Endothelial cell of umbilical vein (primary cell): ENCODE results near the gene TRIP10. TPM values are rescaled to one million over a fixed set of nuclear protein-coding genes. Genes with fewer than 3 reads are reported as not detected.
"Not testable (repeated sequence)": the region's sequence is repeated elsewhere in the genome, so short reads cannot be mapped to it uniquely, and the experiment has no call there.

ENCODE experiments used
- BruUV-seq: library from RNA; stranded (reverse); fragments of 400-500 nt; replicated peaks from 2 replicates; lab custom pipeline; 2021; lab: Mats Ljungman, UMichigan
- CTCF ChIA-PET: fragments of 300-600, 350-600 bp; sonication (Branson Sonifier 250); formaldehyde crosslinking; loops from one replicate; lab custom pipeline; 2021; ENCODE audit warnings: antibody characterized with exemption, inconsistent platforms; lab: Charles Lee
- POLR2A ChIA-PET: fragments of 300-600, 350-600 bp; sonication (Branson Sonifier 250); formaldehyde crosslinking; loops from one replicate; lab custom pipeline; 2021; ENCODE audit warnings: antibody characterized with exemption, inconsistent platforms; lab: Charles Lee
- DNase-seq: peaks from one replicate; pipeline ENCODE4 v3.0.0-alpha.2; 2011; ENCODE audit warnings: low read depth, low spot score
- FAIRE-seq: peaks from 2 replicates; lab custom pipeline; 2011; peaks lifted over from hg19 to GRCh38; lab: Jason Lieb, UNC
- H2AFZ ChIP-seq: 2 replicates; pipeline ENCODE4 v1.6.0; 2012; ENCODE audit warnings: low read depth, low read length, control low read depth, inconsistent platforms
- H3K27ac ChIP-seq: 2 replicates; pipeline ENCODE4 v1.5.1; 2011; ENCODE audit warnings: low read depth, mild to moderate bottlenecking, control low read depth, low read length, moderate library complexity; ENCODE audit not compliant: insufficient read depth
- H3K27me3 ChIP-seq, 2 experiments: 2 replicates each; pipeline versions ENCODE4 v1.6.0 to v1.6.1; 2011; ENCODE audit warnings: low read length in 2 of 2, mixed read lengths in 1 of 2; ENCODE audit not compliant: control insufficient read depth in 2 of 2, insufficient read depth in 2 of 2
- H3K36me3 ChIP-seq, 2 experiments: 2 replicates in 1 of 2; 3 replicates in 1 of 2; pipeline ENCODE4 v1.5.1; 2011; ENCODE audit warnings: low read length in 2 of 2, mild to moderate bottlenecking in 1 of 2, moderate library complexity in 1 of 2; ENCODE audit not compliant: control insufficient read depth in 2 of 2, insufficient read depth in 2 of 2; ENCODE audit errors: extremely low read depth in 1 of 2
- H3K4me1 ChIP-seq: 3 replicates; pipeline ENCODE4 v1.5.1; 2011; ENCODE audit warnings: mild to moderate bottlenecking, low read length; ENCODE audit not compliant: control insufficient read depth, insufficient read depth; ENCODE audit errors: extremely low read depth
- H3K4me2 ChIP-seq: 2 replicates; pipeline ENCODE4 v1.6.1; 2011; ENCODE audit warnings: low read length, control low read depth, mixed read lengths; ENCODE audit not compliant: insufficient read depth
- H3K4me3 ChIP-seq, 3 experiments: fragments of 200-600 bp in 1 of 3; sonication (generic), shearing (Covaris generic) in 1 of 3; replicated peaks in 1 of 3; 2 replicates each; pipeline ENCODE4 v1.5.1; 2011 to 2016; ENCODE audit warnings: control low read depth in 3 of 3, low read length in 3 of 3, mild to moderate bottlenecking in 2 of 3, inconsistent platforms in 1 of 3, low read depth in 1 of 3, moderate library complexity in 1 of 3; ENCODE audit not compliant: insufficient read depth in 1 of 3
- H3K79me2 ChIP-seq: 2 replicates; pipeline ENCODE4 v1.6.0; 2012; ENCODE audit warnings: low read length, inconsistent platforms; ENCODE audit not compliant: control insufficient read depth, insufficient read depth
- H3K9ac ChIP-seq: replicated peaks from 2 replicates; pipeline ENCODE3; 2011; ENCODE audit warnings: low read length, control low read depth; ENCODE audit not compliant: insufficient read depth; ENCODE audit errors: extremely low read depth
- H3K9me1 ChIP-seq: replicated peaks from 3 replicates; pipeline ENCODE4 v1.6.0; 2011; ENCODE audit warnings: mild to moderate bottlenecking, low read length; ENCODE audit not compliant: control insufficient read depth, insufficient read depth; ENCODE audit errors: extremely low read depth
- H3K9me3 ChIP-seq: replicated peaks from 2 replicates; pipeline ENCODE4 v1.5.1; 2012; ENCODE audit warnings: low read length, inconsistent platforms; ENCODE audit not compliant: control insufficient read depth, insufficient read depth
- H4K20me1 ChIP-seq: replicated peaks from 2 replicates; pipeline ENCODE3; 2011; ENCODE audit warnings: mild to moderate bottlenecking, low read length; ENCODE audit not compliant: control insufficient read depth, insufficient read depth; ENCODE audit errors: extremely low read depth
- CTCF ChIP-seq, 2 donors: IDR thresholded peaks; 1 replicate in 1 of 2; 2 replicates in 1 of 2; pipeline ENCODE4 v1.5.1; 2011; ENCODE audit warnings: low read length in 2 of 2, mild to moderate bottlenecking in 2 of 2, moderate library complexity in 2 of 2, control low read depth in 1 of 2, inconsistent platforms in 1 of 2, low read depth in 1 of 2; ENCODE audit not compliant: insufficient read depth in 1 of 2; ENCODE audit errors: extremely low read depth in 1 of 2
- FOS ChIP-seq: IDR thresholded peaks from 2 replicates; pipeline ENCODE4 v1.6.1; 2011; ENCODE audit warnings: mild to moderate bottlenecking, low read length, moderate library complexity, borderline replicate concordance; ENCODE audit not compliant: insufficient read depth
- GATA2 ChIP-seq: IDR thresholded peaks from 2 replicates; pipeline ENCODE4 v1.7.0; 2011; ENCODE audit warnings: low read depth, mild to moderate bottlenecking, moderate library complexity, mixed read lengths, low read length; ENCODE audit not compliant: insufficient read length, insufficient read depth
- MAX ChIP-seq: IDR thresholded peaks from 2 replicates; pipeline ENCODE4 v1.6.1; 2011; ENCODE audit not compliant: insufficient read depth, insufficient read length
- MYC ChIP-seq: IDR thresholded peaks from one replicate; pipeline ENCODE4 v1.6.1; 2011; ENCODE audit warnings: mild to moderate bottlenecking, low read depth, low read length
- POLR2AphosphoS5 ChIP-seq: IDR thresholded peaks from 2 replicates; pipeline ENCODE4 v1.6.1; 2012; ENCODE audit warnings: low read depth, mild to moderate bottlenecking, control low read depth, low read length, moderate library complexity; ENCODE audit not compliant: insufficient read depth
- dilution Hi-C: fragments of 300-500 bp; cut with MboI; formaldehyde crosslinking; loops from one replicate; pipeline ENCODE4 v1.15.0; 2019; ENCODE audit warnings: low sequenced_read_pairs; ENCODE audit not compliant: extremely low pct_ligation_motif_present
- intact Hi-C: fragments of 100-400 bp; cut with micrococcal nuclease; formaldehyde crosslinking; loops from one replicate; pipeline ENCODE4 v1.10.0; 2022
- polyA plus RNA-seq, 4 experiments: library from polyadenylated mRNA; depleted of rRNA in 3 of 4; stranded (reverse) in 3 of 4; unstranded in 1 of 4; fragments of >200 nt; gene quantifications; 2 replicates each; pipeline versions ENCODE4 v1.2.1 to v1.2.3, GENCODE V29; 2011 to 2012; ENCODE audit warnings: missing spikeins in 1 of 4
- total RNA-seq: library from RNA; stranded (reverse); gene quantifications from 2 replicates; pipeline ENCODE4 v1.2.3, GENCODE V29; 2021

The TRIP10 gene
- total and polyA plus RNA-seq, 2 donors (not counting 3 experiments of a cell fraction or from before 2014, with no cell fraction given) = 28.4 to 69.3 TPM

- Histone ChIP-seq H3K79me2 (no peaks in the 10 kb centered on the region), H3K4me3 (no peak overlapping the region), H3K27ac (no peak overlapping the region), H3K9ac (no peak overlapping the region), H3K9me3 (no peaks in the 10 kb centered on the region), H3K27me3 (peaks cover 2 to 5% of the 10 kb centered on the region in 2 experiments), H2AFZ (no peak overlapping the region), H3K4me2 (no peak overlapping the region), H4K20me1 (no peaks in the 10 kb centered on the region), H3K4me1 (no peaks in the 10 kb centered on the region), H3K36me3 (no peaks in the 10 kb centered on the region), H3K9me1 (no peaks in the 10 kb centered on the region)
- POLR2A ChIA-PET = no interaction called here
- intact Hi-C loops = no loop called here
- no peak for FAIRE-seq
- dilution Hi-C loops = no loop called here
- DNase-seq = no peak
- TF ChIP-seq MYC (no peak), POLR2AphosphoS5 (no peak), GATA2 (no peak), MAX (no peak), FOS (no peak), CTCF (IDR thresholded peaks at IDR 0.05; ENCODE audit: extremely low read depth in 1 of 2, insufficient read depth in 1 of 2, low read depth in 1 of 2, low read length in 2 of 2) (no peak)
- CTCF ChIA-PET = interaction anchor here (0.6 to 1.5 kb wide), 2 partner anchors 155 to 436 kb away, joined by 3 to 4 read pairs; no protein-coding TSS in a partner anchor
- BruUV-seq = no TSS peak
Observed at GRCh38 chr19:6708346-6708745, 31.1 kb upstream of the TRIP10 start.

- H3K79me2 ChIP-seq, FAIRE-seq, H3K27ac ChIP-seq, H3K27me3 ChIP-seq, H3K36me3 ChIP-seq, dilution Hi-C loops, POLR2A ChIA-PET, H4K20me1 ChIP-seq, H3K9me3 ChIP-seq, DNase-seq, H3K9ac ChIP-seq, intact Hi-C loops, BruUV-seq, H3K4me2 ChIP-seq, H3K9me1 ChIP-seq, H2AFZ ChIP-seq, H3K4me3 ChIP-seq, H3K4me1 ChIP-seq: not testable (repeated sequence)
- CTCF ChIA-PET = interaction anchor here (1.5 kb wide), 1 partner anchor 155 kb away, joined by 4 read pairs; no protein-coding TSS in a partner anchor
Observed at GRCh38 chr19:6708913-6709312, 30.6 kb upstream of the TRIP10 start.
